HG02852 (cell line): Measurements from ENCODE around the gene HBZ.
"Not testable (repeated sequence)": the region's sequence is repeated elsewhere in the genome, so short reads cannot be mapped to it uniquely, and the experiment has no call there.

Experiments
- ATAC-seq: cut with Tn5 transposase; IDR thresholded peaks from one replicate; pipeline ENCODE4 v1.9.1; 2021; ENCODE audit warnings: mild to moderate bottlenecking, moderate library complexity; ENCODE audit not compliant: unreplicated experiment

The HBZ gene

GRCh38 chr16:132120-132519 lies 20.3 kb upstream of the HBZ start:
- no peak for ATAC-seq

- ATAC-seq: no peak
Measured at GRCh38 chr16:133716-134115, 18.7 kb upstream of the HBZ start.

GRCh38 chr16:138049-138417 lies 14.4 kb upstream of the HBZ start:
- ATAC-seq: no peak

DNA sequence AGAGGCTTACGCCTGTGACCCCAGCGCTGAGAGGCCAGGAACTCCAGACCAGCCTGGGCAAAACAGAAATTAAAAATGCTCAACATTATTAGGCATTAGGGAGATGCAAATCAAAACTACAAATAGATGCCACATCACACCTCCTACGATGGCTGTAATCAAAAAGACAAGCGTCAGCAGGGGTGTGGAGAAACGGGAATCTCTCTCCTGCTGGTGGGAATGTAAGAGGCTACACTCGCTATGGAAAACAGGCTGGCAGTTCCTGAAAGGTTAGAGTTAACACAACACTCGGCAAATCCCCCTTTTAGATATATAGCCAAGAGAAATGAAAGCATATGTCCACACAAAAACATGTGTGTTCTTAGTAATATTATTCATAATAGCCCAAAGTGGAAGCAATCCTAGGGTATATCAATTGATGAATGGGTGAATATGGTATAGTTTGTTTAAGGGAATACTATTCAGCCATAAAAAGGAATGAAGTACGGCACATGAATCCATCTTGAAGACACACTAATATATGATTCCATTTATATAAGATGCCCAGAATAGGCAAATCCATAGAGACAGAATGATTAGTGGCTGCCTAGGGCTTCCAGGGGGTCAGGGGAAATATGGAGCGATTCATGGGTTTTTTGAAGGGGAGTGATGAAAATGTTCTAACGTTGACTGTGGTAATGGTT lies 12.1 kb upstream of the HBZ start:
- no peak for ATAC-seq

DNA sequence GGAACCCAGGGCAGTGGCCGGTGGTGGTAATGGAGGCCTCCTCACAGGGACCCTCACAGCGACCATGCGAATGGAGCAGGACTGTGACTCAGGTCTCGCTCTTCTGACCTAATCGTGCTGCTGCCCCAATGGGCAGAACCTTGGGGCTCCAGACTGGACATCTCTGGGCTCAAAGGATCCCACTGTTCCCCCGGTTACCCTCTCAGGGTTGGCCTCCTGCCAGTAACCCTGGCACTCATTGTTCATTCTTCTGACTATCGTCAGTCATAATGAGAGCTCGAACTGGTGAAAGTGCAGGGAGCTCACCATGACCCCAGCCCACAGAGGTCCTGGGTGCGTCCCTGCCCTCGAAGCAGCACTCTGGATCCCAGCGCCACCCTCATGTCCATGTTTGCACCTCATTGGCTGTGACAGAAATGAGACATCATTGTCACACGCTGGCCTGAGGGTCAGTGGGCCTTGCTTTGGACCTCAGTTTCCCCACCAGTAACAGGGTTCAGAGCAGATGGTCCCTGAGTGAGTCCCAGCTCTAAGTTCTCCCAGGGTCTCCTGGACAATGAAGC lies 10.0 kb upstream of the HBZ start:
- no peak for ATAC-seq

- no peak for ATAC-seq
Measured at GRCh38 chr16:143047-143446, 9.4 kb upstream of the HBZ start.

DNA sequence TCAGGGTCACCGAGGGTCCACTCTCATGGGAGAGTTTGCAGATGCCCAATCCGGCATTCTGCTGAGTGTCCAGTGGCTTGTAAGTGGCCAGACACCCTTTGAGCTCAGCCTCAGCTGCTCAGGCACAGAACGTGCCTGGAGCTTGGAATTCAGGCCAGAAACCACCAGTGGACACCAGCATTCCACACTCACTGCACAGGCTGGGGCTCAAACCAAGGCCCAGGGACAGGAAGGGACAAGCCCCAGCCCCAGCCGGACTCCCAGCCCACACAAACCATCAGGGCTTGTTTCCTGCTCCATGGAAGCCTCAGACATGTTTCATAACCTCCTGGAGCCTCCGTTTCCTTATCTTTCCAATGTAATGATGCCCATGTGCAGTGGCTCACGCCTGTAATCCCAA lies 9.0 kb upstream of the HBZ start:
- ATAC-seq: no peak

DNA sequence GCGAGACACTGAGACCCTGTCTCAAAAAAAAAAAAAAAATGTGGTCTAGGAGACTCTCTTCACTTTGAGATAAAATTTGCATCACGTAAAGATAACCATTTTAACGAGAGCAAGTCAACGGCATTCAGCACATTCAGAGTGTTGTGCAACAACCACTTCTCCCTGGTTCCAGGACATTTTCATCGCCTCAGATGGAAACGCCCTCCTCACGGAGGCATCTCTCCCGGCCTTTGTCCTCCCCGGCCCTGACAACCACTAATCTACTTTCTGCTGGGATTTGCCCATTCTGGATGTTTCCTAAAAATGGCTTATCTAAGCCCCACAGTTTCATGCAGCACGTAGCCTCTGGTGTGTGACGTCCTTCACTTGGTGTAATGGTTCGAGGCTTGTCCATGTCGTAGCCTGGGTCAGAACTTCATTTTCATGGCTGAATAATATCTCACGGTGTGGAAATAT lies 7.6 kb upstream of the HBZ start:
- no peak for ATAC-seq

DNA sequence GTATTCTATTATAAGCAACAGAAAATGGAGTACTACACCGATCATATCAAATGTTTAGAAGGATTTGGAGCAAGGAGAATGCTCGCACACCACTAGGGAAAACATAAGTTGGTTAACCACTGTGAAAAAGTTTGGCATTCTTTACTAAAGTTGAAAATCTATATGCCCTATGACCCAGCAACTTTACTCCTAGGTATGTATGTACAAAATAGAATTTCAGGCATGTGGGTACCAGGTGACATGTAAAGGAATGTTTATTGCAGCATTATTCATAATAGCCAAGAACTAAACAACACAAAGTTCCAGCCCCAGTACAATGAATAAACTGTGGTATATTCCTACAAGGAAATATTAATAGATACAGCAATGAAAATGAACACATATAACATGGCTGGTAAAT lies 5.8 kb upstream of the HBZ start:
- no peak for ATAC-seq

GRCh38 chr16:149024-149660 lies 3.3 kb upstream of the HBZ start:
- no peak for ATAC-seq

- ATAC-seq: not testable (repeated sequence)
Measured at GRCh38 chr16:153129-153521, 681 bp downstream of the HBZ start.

DNA sequence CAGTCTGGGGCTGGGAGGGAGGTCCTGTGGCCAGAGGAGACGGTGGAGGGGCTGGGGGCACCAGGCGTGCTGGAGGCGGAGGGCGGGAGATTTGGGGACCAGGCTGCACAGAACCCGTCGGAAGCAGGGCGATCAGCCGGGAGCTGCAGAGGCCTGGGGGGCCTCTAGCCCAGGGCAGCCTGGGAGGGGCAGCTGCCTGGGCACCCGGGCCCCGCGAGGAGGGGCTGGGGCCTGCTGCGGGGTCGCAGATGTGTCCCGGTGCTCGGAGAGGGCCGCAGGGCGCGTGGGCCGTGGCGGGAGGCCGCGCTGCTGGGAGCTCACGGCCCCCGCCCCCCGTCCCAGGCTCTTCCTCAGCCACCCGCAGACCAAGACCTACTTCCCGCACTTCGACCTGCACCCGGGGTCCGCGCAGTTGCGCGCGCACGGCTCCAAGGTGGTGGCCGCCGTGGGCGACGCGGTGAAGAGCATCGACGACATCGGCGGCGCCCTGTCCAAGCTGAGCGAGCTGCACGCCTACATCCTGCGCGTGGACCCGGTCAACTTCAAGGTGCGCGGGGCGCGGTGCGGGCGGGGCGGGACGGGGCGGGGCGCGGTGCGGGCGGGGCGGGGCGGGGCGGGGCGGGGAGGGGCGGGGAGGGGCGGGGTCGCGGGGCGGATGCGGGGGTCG lies 1.2 kb downstream of the HBZ start:
- ATAC-seq: not testable (repeated sequence)

DNA sequence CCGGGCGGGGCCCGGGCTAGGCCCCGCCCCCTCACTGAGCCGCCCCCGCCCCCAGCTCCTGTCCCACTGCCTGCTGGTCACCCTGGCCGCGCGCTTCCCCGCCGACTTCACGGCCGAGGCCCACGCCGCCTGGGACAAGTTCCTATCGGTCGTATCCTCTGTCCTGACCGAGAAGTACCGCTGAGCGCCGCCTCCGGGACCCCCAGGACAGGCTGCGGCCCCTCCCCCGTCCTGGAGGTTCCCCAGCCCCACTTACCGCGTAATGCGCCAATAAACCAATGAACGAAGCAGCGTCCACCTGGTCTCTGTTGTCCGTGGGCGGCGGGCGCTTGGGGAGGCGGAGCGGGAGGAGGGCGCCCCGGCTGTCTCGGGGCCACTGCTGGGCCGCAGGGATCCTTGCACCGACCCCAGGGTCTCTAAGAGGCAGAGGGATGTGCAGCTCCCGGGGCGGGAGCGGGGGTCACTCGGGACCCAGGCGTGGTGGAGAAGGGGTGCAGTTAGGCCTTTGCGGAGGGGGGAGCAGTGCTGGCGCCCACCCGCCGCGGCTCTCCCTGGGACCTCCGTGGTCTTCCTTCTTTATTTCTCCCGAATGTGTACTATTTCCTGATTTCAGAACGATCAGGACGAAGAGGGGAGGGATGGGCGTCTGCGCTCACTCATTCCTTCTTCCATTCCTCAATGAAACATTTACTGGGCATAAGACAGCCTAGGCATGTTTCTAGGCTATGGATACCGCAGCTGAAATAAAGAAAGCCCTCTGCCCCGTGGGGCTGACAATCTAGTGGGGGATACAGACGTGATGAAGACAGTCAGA lies 2.0 kb downstream of the HBZ start:
- ATAC-seq: no peak

DNA sequence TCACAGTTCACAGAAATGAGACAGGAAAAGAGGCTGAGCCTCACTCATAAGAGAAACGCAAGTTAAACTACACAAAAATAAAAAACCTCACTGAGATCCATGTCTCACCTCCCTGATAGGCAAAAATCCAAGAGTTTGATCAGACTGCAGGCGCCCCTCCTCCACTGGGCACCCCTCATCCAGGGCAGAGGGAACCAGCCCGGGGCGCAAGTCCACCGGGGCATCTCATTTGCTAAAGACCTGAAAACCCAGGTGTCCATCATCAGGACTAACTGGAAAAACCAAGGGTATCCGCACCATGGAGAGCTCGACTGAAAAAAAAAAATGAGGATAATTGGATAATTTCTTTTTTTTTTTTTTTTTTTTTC lies 2.6 kb downstream of the HBZ start:
- no peak for ATAC-seq

DNA sequence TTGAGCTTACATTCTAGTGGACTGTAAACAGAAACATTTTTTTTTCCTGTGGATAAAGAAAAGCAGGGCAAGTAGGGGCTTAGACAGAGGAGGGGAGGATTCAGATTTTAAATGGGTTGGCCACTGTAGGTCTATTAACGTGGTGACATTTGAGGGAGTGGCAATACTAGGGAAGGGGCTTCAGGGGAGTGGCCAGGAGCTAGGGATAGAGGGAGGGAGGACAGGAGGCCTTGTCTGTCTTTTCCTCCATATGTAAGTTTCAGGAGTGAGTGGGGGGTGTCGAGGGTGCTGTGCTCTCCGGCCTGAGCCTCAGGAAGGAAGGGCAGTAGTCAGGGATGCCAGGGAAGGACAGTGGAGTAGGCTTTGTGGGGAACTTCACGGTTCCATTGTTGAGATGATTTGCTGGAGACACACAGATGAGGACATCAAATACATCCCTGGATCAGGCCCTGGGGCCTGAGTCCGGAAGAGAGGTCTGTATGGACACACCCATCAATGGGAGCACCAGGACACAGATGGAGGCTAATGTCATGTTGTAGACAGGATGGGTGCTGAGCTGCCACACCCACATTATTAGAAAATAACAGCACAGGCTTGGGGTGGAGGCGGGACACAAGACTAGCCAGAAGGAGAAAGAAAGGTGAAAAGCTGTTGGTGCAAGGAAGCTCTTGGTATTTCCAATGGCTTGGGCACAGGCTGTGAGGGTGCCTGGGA lies 6.8 kb downstream of the HBZ start:
- ATAC-seq: no peak

DNA sequence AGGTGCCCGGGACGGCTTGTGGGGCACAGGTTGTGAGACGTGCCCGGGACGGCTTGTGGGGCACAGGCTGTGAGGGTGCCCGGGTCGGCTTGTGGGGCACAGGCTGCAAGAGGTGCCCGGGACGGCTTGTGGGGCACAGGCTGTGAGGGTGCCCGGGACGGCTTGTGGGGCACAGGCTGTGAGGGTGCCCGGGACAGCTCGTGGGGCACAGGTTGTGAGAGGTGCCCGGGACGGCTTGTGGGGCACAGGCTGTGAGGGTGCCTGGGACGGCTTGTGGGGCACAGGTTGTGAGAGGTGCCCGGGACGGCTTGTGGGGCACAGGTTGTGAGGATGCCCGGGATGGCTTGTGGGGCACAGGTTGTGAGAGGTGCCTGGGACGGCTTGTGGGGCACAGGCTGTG lies 7.8 kb downstream of the HBZ start:
- ATAC-seq: not testable (repeated sequence)

DNA sequence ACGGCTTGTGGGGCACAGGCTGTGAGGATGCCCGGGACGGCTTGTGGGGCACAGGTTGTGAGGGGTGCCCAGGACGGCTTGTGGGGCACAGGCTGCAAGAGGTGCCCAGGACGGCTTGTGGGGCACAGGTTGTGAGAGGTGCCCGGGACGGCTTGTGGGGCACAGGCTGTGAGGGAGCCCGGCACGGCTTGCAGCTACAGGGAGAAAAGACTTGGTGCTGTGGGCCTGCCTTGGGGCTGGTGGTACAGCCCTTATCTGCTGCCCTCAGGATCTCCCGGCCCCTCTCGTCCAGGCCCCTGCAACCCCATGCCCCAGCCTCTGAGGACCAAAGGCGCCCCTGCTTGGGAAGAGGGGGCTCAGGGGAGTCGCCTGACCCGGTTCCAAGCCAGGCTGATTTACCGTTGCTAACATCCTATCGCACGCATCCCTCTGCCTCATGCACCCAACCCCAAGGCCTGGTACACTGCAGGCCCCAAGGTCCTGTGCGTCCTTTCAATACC lies 8.3 kb downstream of the HBZ start:
- no peak for ATAC-seq

DNA sequence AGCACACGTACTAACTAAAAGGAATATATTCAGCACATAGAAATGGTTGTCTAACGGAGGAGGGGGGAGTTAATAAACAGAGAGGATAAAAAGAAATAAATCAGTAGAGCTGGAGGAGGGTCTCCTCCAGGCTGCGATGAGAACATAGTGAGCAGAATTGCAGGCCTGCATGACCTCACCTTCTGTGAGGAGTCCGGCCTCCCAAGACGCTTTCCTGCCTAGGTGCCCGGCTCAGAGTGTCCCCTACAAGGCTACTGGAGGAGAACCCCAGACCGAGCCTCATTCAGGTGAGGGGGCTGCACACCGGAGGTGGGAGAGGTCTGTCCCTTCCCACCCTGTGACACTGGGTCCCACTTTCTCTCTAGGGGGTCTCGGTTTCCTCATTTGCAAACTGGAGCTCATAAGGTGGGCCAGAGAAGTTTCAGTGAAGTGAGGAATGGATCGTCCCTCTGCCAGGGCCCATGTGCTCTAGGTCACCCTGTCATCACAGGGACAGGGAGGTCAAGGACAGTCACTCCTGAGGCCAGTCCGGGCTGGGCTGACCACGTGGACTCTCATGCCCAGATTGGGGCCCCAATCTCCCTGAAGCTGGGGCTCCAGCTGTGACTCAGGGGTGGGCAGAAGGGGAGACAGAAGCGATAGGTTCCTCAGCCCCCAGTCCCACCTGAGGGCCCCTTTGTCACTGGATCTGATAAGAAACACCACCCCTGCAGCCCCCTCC lies 10.0 kb downstream of the HBZ start:
- ATAC-seq: no peak

GRCh38 chr16:163139-163538 lies 10.7 kb downstream of the HBZ start:
- ATAC-seq: not testable (repeated sequence)

GRCh38 chr16:163696-164095 lies 11.3 kb downstream of the HBZ start:
- not testable (repeated sequence) for ATAC-seq
